ENCODE results near the gene CDC42BPG.

The CDC42BPG gene

DNA sequence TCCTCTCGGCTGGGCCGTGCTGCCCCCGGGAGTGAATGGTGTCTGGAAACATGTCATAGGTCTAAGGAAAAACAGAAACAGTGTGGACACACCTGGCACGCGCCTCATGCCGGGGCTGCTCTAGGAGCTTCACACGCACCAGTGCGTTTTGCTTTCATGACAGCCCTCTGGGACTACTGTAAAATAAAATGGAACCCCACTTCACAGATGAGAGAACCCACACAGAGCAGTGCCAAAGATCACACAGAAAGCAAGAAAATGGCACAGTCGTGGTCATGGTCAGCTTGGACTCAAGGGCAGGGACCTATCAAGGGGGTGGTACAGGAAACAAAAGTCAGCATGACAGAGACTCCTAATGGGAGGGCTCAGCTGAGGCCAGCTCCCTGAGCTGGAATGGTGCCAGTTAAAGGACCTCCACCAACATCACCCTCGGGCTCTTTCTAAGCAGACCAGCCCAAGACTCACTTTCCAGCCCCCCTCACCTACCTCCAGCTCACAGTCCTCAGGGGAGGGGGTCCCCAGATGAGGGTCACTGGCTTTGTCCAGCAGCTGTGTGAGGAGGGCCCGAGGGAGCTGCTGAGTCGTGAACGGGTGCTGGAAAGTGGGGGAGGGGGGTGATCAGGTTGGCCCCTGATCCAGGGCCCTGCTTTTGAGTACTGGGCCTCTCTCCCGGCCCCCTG lies 44.7 kb downstream of the CDC42BPG start:
- H3K27ac ChIP-seq: peak overlapping the region; percentile 89
- no peak for DNase-seq (ENCODE audit: low spot score)
- TF ChIP-seq, protein P1, sequence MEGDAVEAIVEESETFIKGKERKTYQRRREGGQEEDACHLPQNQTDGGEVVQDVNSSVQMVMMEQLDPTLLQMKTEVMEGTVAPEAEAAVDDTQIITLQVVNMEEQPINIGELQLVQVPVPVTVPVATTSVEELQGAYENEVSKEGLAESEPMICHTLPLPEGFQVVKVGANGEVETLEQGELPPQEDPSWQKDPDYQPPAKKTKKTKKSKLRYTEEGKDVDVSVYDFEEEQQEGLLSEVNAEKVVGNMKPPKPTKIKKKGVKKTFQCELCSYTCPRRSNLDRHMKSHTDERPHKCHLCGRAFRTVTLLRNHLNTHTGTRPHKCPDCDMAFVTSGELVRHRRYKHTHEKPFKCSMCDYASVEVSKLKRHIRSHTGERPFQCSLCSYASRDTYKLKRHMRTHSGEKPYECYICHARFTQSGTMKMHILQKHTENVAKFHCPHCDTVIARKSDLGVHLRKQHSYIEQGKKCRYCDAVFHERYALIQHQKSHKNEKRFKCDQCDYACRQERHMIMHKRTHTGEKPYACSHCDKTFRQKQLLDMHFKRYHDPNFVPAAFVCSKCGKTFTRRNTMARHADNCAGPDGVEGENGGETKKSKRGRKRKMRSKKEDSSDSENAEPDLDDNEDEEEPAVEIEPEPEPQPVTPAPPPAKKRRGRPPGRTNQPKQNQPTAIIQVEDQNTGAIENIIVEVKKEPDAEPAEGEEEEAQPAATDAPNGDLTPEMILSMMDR (conservative IDR thresholded peaks at IDR 0.05; ENCODE audit: low read depth): no peak
- ChIA-PET POLR2A (ENCODE audit: low non-redundant PET) (no interaction called here), CTCF (interaction anchor here (0.6 to 1.2 kb wide), 3 partner anchors 12 to 96 kb away, joined by 3 to 4 read pairs (median 4); no protein-coding TSS in a partner anchor)

DNA sequence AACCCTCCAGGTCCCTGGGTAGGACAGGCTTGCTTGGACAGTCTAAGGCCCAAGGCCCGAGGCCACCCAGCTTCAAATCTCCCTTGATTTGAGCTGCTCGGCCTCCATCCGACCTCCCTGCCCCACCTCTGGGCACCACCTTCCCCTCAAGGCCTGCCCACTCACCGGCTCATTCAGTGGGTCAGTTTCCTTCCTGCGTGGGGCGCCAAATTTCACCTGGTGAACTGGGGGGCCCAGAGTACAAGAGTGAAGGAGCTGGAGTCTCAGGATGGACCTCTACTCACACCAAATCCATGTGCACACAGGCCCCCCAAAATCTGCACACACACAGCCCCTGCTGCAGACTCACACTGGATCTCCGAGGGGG lies 45.2 kb downstream of the CDC42BPG start:
- CTCF ChIA-PET: interaction anchor here (0.6 to 1.0 kb wide), 2 partner anchors 14 to 97 kb away, joined by 4 read pairs; no protein-coding TSS in a partner anchor
- DNase-seq (ENCODE audit: low spot score): no peak
- TF ChIP-seq, protein P1 (conservative IDR thresholded peaks at IDR 0.05; ENCODE audit: low read depth): no peak
- POLR2A ChIA-PET (ENCODE audit: low non-redundant PET): no interaction called here
- H3K27ac ChIP-seq: peak overlapping the region; percentile 89

DNA sequence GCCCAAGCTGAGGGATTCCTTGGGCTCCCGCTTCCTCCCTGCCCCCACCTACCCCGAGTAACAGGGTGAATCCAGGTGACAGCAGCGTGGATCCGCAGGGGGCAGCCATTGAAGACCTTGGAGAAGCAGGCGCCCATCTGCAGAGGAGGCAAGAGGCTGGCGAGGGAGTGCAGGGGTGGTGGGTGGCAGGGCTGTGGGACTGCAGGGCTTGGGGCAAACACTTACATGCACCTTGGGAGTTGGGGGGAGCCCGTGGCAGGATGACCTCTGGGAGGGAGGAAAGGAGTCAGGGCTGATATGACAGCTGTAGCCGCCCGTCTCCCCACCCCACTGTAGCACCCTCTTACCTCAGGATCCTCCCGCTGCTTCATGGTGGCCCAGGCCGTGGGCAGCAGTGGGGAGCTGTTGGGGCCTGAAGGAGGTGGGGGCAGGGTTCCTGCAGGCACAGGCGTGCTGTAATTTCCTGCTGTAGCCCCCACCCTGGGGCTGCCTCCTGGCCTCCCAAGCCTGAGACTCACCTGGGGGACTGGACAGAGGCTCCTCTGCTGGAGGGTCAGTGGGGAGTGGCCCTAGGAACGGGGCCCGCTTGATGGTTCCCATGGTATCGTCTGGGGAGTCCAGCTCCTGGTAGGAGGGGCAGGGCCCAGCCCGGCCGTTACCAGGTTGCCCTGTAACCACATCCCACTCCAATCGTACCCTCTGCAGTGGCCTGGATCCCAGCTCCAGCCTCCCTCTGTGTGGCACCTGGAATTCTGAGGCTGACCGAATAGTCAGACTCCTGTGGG lies 47.5 kb downstream of the CDC42BPG start:
- TF ChIP-seq, protein P1 (conservative IDR thresholded peaks at IDR 0.05; ENCODE audit: low read depth): no peak
- POLR2A ChIA-PET (ENCODE audit: low non-redundant PET): interaction anchor here (0.6 kb wide), 1 partner anchor 103 kb away, joined by 7 read pairs; no protein-coding TSS in a partner anchor
- H3K27ac ChIP-seq: peak overlapping the region; percentile 15; the same call in 1 of the 2 replicates
- DNase-seq (ENCODE audit: low spot score): no peak
- CTCF ChIA-PET: no interaction called here

DNA sequence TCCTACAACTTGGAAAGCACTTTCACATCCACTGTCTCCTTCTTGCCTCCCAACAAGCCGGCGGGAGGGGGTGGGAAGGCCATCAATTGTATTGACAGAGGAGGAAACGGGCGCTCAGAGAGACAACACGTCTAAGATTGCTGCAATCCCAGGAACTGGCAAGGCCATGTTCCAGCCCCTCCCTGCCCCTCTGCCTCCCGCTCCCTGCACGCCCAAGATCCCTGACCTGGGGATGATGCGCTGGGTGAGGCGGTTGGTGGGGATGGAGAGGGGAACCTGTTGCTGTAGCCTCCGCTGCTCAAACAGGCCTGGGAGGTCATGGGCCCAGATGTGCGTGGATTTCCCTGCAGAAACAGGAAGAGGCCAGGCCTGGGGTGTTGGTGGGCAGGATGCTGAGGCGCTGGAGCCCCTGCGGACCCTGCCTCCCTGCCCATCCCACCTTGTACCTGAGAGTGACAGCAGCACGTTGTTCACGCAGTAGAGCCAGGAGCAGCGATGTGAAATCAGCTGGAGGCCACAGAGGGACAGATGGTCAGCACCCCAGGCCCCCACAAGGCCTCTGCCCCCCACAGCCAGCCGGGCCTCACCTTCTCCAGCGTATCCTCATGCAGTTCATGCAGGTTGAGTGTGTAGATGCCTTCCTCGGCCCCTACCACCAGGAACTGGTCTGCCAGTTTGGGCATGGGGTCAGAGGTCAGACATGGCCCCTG lies 48.3 kb downstream of the CDC42BPG start:
- no peak for DNase-seq (ENCODE audit: low spot score)
- POLR2A ChIA-PET (ENCODE audit: low non-redundant PET): interaction anchor here (0.6 kb wide), 1 partner anchor 104 kb away, joined by 7 read pairs; no protein-coding TSS in a partner anchor
- TF ChIP-seq, protein P1 (conservative IDR thresholded peaks at IDR 0.05; ENCODE audit: low read depth): no peak
- CTCF ChIA-PET: no interaction called here
- H3K27ac ChIP-seq: peak overlapping the region; percentile 19; the same call in 1 of the 2 replicates

DNA sequence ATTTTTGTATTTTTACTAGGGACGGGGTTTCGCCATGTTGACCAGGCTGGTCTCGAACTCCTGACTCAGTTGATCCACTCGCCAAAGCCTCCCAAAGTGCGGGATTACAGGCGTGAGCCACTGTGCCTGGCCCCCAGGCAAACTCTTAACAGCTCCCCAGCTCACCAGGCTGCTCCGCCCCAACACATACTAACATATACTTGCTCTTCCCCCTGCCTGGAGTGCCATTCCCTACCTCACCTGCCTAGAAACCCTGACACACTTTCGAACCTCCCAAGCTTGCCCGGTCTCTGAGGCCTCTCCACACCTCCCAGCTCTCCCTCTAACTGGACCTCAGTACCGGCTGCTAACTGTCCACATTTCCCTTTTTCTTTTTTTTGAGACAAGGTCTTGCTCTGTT lies 49.9 kb downstream of the CDC42BPG start:
- ChIA-PET POLR2A (ENCODE audit: low non-redundant PET) (no interaction called here), CTCF (interaction anchor here (0.6 to 0.7 kb wide), 2 partner anchors 41 to 426 kb away, joined by 4 read pairs; no protein-coding TSS in a partner anchor)
- TF ChIP-seq, protein P1 (conservative IDR thresholded peaks at IDR 0.05; ENCODE audit: low read depth): no peak
- H3K27ac ChIP-seq: peak overlapping the region; percentile 8; the same call in 1 of the 2 replicates
- no peak for DNase-seq (ENCODE audit: low spot score)
